Parathyroid adenoma (tissue), 2 donors: ENCODE measurements around the gene APOBR.

Experiments
- H2AFZ ChIP-seq: fragments of 300-600 bp; sonication (generic); one replicate; pipeline ENCODE4 v1.7.0; 2017; ENCODE audit warnings: antibody characterized with exemption, mild to moderate bottlenecking
- H3K27ac ChIP-seq: fragments of 300-600 bp; sonication (generic); one replicate; pipeline ENCODE4 v1.7.0; 2017
- H3K27me3 ChIP-seq: fragments of 300-600 bp; sonication (generic); one replicate; pipeline ENCODE4 v1.7.0; 2017; ENCODE audit warnings: low read length; ENCODE audit not compliant: control insufficient read depth, insufficient read depth
- H3K36me3 ChIP-seq: fragments of 300-600 bp; sonication (generic); one replicate; pipeline ENCODE4 v1.7.0; 2017; ENCODE audit warnings: low read length; ENCODE audit not compliant: control insufficient read depth, insufficient read depth
- H3K4me1 ChIP-seq: fragments of 300-600 bp; sonication (generic); one replicate; pipeline ENCODE4 v1.7.0; 2017; ENCODE audit warnings: control low read depth
- H3K4me2 ChIP-seq: fragments of 300-600 bp; sonication (generic); one replicate; pipeline ENCODE4 v1.7.0; 2017; ENCODE audit warnings: low read length
- H3K4me3 ChIP-seq: fragments of 300-600 bp; sonication (generic); one replicate; pipeline ENCODE4 v1.7.0; 2017; ENCODE audit warnings: low read depth, low read length
- H3K79me2 ChIP-seq: fragments of 300-600 bp; sonication (generic); one replicate; pipeline ENCODE4 v1.7.0; 2017; ENCODE audit warnings: control low read depth
- H3K9ac ChIP-seq: fragments of 300-600 bp; sonication (generic); one replicate; pipeline ENCODE4 v1.7.0; 2017; ENCODE audit warnings: mild to moderate bottlenecking
- H3K9me3 ChIP-seq: fragments of 300-600 bp; sonication (generic); one replicate; pipeline ENCODE4 v1.7.0; 2017; ENCODE audit warnings: low read length; ENCODE audit not compliant: control insufficient read depth
- CTCF ChIP-seq: fragments of 300-600 bp; sonication (generic); IDR thresholded peaks from one replicate; pipeline ENCODE4 v1.7.0; 2017; ENCODE audit warnings: antibody characterized with exemption, mild to moderate bottlenecking
- donor health status: primary hyperparathyroidism.

Gene APOBR

GRCh38 chr16:28503470-28504259, 9.2 kb downstream of the APOBR start:
- H3K79me2 ChIP-seq = no peaks in the 10 kb centered on the region
- H3K4me1 ChIP-seq = no peaks in the 10 kb centered on the region
- H3K9me3 ChIP-seq = no peaks in the 10 kb centered on the region
- H3K4me2 ChIP-seq = no peak overlapping the region
- no peak overlapping the region for H3K9ac ChIP-seq
- H3K27me3 ChIP-seq = no peaks in the 10 kb centered on the region
- H3K36me3 ChIP-seq = no peaks in the 10 kb centered on the region
- TF ChIP-seq CTCF = no peak
- no peak overlapping the region for H3K4me3 ChIP-seq
- no peak overlapping the region for H3K27ac ChIP-seq
- no peak overlapping the region for H2AFZ ChIP-seq

GRCh38 chr16:28504707-28505404, 10.4 kb downstream of the APOBR start:
- no peaks in the 10 kb centered on the region for H3K9me3 ChIP-seq
- H3K27me3 ChIP-seq = no peaks in the 10 kb centered on the region
- H2AFZ ChIP-seq = no peak overlapping the region
- H3K9ac ChIP-seq = no peak overlapping the region
- no peaks in the 10 kb centered on the region for H3K36me3 ChIP-seq
- no peak overlapping the region for H3K4me3 ChIP-seq
- no peak overlapping the region for H3K4me2 ChIP-seq
- H3K79me2 ChIP-seq = no peaks in the 10 kb centered on the region
- H3K4me1 ChIP-seq = no peaks in the 10 kb centered on the region
- TF ChIP-seq CTCF = no peak
- H3K27ac ChIP-seq = no peak overlapping the region

- no peak for TF ChIP-seq CTCF
- no peaks in the 10 kb centered on the region for H3K27me3 ChIP-seq
These were observed 11.2 kb downstream of the APOBR start for GRCh38 chr16:28505489-28506137.

GRCh38 chr16:28511031-28511430, 16.6 kb downstream of the APOBR start:
- H3K27me3 ChIP-seq = no peaks in the 10 kb centered on the region
- H3K4me2 ChIP-seq = no peak overlapping the region
- no peak overlapping the region for H3K4me3 ChIP-seq
- no peak for TF ChIP-seq CTCF
- no peaks in the 10 kb centered on the region for H3K36me3 ChIP-seq
- H3K27ac ChIP-seq = no peak overlapping the region
- no peaks in the 10 kb centered on the region for H3K4me1 ChIP-seq
- no peak overlapping the region for H2AFZ ChIP-seq
- no peaks in the 10 kb centered on the region for H3K9me3 ChIP-seq
- H3K79me2 ChIP-seq = no peaks in the 10 kb centered on the region
- H3K9ac ChIP-seq = no peak overlapping the region

More at GRCh38 chr16:28505489-28506137, 11.2 kb downstream of the APOBR start:
- Histone ChIP-seq H3K4me3 (no peak overlapping the region), H3K9me3 (no peaks in the 10 kb centered on the region), H2AFZ (no peak overlapping the region), H3K4me1 (no peaks in the 10 kb centered on the region), H3K9ac (no peak overlapping the region), H3K79me2 (no peaks in the 10 kb centered on the region), H3K36me3 (no peaks in the 10 kb centered on the region), H3K4me2 (no peak overlapping the region), H3K27ac (no peak overlapping the region)
